Measurements from ENCODE around the gene CLMN. TPM values are rescaled to one million over a fixed set of nuclear protein-coding genes. Genes with fewer than 3 reads are reported as not detected.

The CLMN gene
- total RNA-seq, 4 donors from 2014 or later, result 20.7 to 56.5 (median 29.7) TPM

DNA sequence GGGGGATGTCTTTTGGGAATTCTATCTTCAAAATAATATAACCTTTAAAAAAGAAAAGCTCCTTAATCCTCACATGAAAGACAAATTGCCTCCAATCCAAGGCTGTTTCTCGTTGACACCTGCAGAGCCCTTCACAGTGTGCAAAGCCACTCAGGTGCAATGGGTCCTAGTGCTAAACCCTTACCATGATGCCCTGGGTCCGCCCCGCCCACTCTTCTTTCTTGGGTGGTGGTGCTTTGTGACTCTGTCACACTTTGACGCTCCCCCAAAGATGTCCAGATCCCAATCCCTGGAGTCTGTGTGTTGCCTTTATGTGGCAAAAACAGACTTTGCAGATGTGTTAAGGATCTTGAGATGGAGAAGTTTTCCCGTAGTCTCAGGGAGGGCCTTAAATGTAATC lies 29.7 kb downstream of the CLMN start:
- TF ChIP-seq, protein P1, sequence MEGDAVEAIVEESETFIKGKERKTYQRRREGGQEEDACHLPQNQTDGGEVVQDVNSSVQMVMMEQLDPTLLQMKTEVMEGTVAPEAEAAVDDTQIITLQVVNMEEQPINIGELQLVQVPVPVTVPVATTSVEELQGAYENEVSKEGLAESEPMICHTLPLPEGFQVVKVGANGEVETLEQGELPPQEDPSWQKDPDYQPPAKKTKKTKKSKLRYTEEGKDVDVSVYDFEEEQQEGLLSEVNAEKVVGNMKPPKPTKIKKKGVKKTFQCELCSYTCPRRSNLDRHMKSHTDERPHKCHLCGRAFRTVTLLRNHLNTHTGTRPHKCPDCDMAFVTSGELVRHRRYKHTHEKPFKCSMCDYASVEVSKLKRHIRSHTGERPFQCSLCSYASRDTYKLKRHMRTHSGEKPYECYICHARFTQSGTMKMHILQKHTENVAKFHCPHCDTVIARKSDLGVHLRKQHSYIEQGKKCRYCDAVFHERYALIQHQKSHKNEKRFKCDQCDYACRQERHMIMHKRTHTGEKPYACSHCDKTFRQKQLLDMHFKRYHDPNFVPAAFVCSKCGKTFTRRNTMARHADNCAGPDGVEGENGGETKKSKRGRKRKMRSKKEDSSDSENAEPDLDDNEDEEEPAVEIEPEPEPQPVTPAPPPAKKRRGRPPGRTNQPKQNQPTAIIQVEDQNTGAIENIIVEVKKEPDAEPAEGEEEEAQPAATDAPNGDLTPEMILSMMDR (IDR thresholded peaks at IDR 0.05; ENCODE audit: low read depth), result no peak

DNA sequence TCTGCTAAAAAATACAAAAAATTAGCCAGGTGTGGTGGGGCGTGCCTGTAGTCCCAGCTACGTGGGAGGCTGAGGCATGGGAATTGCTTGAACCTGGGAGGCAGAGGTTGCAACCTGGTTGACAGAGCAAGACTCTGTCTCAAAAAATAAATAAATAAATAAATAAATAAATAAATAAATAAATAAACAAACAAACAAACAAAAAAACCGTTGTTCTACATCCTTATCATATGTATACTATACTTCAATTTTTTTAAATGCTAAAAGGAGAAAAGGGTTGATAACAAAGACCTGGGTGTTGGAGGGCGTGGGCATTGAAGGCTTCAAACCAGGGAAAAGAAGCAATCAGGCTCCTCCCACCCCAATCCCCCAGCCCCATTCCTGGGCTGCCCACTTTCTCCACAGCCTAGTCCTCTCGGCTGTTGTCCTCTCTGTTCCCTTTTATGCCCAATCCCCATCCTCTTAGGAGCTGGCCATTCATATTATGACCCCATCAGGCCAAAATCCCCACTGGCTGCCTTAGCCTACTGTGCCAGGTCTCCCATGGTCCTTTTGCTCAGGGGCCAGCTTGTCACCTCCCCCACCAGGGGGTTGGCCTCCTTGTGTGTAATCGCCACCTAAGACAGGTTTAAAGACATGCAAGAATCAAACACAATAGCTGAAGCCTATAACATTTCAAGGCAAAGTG lies 30.2 kb downstream of the CLMN start:
- TF ChIP-seq, protein P1 (IDR thresholded peaks at IDR 0.05; ENCODE audit: low read depth), result no peak

DNA sequence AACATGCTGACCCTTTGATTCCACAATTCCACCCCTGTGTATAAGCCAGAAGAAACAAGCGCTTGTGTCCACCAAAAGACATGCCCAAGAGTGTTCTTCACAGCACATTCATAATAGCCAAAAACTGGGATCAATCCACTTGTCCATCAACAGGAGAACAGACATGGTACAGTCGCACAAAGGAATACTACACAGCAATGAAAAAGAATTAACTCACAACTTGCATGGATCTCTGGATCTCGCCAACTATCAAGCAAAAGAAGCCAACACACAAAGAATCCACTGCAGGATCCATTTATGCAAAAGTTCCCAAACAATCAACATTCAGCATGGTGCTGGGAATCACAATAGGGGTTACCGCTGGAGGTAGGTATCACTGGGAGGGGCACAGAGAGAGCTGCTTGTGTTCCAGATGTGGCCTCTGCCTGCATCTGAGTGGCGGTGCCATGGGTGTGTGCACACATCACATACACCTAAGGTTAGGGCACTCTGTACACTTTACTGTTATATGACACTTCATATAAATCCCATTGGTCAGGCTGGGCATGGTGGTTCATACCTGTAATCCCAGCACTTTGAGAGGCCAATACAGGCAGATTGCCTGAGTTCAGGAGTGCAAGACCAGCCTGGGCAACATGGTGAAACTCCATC lies 30.9 kb downstream of the CLMN start:
- TF ChIP-seq, protein P1 (IDR thresholded peaks at IDR 0.05; ENCODE audit: low read depth), result no peak

DNA sequence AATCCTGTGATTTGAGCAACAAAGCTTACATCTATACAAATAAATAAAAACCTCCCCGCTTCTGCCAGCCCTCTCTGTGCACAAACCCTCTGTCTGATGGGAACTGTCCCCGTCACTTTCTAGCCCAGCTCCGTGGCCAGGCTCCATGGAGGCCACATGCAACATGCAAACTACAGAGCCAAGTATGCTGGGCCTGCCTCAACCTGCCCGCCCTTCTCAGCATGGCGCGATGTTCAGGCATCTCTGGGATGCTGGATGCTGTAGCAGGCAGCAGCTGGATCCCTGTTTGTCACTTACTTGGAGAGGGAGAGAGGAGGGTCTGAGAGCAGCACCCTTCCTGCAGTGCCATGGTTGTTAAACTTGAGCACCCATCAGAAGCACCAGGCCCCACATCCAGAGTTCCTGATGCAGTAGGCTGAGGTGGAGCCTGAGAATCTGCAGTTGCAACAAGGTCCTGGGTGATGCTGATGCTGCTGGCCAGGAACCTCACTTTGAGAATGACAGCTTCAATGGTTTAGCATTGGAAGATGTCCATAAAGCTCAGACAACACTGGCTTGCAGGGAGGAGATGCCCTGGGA lies 32.4 kb downstream of the CLMN start:
- TF ChIP-seq, protein P1 (IDR thresholded peaks at IDR 0.05; ENCODE audit: low read depth), result no peak

DNA sequence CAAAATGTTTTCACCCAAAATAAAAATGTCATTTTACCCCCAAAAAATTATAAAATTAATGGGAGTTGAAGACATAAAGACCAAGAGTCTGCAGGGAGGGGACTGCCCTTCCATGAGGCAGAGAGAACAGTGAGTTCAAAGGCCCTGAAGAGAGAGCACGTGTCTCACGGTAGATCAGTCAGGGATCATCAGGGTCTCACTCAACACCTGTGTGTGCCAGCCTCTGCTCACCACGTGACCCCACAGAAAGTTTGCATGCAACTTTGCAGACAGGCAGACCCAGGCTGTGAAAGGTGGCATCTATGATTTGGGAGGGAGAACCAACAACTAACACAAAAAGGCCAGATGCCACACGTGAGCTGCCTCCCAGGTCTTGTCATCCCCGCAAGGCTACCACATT lies 33.1 kb downstream of the CLMN start:
- TF ChIP-seq, protein P1 (IDR thresholded peaks at IDR 0.05; ENCODE audit: low read depth), result no peak

DNA sequence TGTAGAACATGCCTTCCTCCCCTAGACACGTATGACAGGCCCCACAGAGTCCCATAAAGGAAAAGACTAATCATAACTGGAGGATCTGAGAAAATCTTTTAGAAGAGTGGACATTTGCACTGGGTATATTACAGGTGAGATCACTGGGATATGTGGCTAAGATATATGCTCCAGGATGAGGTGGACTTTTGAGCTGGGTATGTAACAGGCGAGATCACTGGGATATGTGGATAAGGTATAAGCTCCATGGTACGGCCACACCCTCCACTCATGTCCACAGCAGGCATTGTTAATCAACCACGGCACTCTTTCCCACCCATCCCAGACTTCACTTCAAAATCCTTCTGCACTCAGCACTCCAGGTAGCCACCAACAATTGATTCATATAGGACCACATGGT lies 34.1 kb downstream of the CLMN start:
- TF ChIP-seq, protein P1 (IDR thresholded peaks at IDR 0.05; ENCODE audit: low read depth), result no peak

DNA sequence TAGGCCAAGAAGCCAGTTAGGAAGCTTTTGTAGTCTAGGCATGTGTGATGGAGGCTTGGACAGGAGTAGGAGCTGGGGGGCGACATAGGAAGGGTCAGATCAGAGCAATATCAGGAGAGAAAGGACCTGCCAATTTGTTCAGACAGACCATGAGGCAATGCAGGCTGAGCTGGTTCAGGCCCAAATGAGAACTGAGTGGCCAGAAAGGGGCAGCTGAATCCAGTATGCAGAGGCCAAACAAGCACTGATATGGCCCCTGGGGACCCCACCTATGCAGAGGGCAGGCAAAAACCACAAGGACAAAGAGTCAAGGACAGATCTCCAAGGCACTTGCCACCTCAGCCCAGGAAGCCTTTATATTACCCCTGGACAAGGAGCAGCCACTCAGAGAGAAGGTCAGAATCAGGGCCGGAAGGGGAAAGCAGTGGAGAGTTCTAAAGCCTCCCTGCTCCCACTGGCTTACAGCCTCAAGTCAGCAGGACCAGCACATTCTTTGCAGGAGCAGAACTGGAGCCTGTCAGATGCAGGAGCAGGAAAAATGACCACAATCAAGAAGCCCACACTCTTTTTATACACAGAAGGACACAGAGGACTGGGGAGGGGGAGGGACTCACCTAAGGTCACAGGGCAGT lies 37.2 kb downstream of the CLMN start:
- TF ChIP-seq, protein P1 (IDR thresholded peaks at IDR 0.05; ENCODE audit: low read depth), result no peak
